ENCODE measurements around the gene ZNF483.
"Not testable (repeated sequence)": the region's sequence is repeated elsewhere in the genome, so short reads cannot be mapped to it uniquely, and the experiment has no call there.

Gene ZNF483

GRCh38 chr9:111548623-111549022 lies 23.6 kb downstream of the ZNF483 start:
- DNase-seq: no peak

- DNase-seq: not testable (repeated sequence)
These were observed 30.4 kb downstream of the ZNF483 start for GRCh38 chr9:111555425-111555824.

- DNase-seq: no peak
These were observed 34.1 kb downstream of the ZNF483 start for GRCh38 chr9:111559000-111559610.

GRCh38 chr9:111561165-111561719 lies 36.3 kb downstream of the ZNF483 start:
- no peak for DNase-seq

- no peak for DNase-seq
These were observed 41.3 kb downstream of the ZNF483 start for GRCh38 chr9:111566234-111566633.

GRCh38 chr9:111568127-111568526 lies 43.1 kb downstream of the ZNF483 start:
- not testable (repeated sequence) for DNase-seq

- peak; percentile 67 for DNase-seq
These were observed 48.1 kb downstream of the ZNF483 start for GRCh38 chr9:111572950-111573604.

GRCh38 chr9:111582888-111583287 lies 57.9 kb downstream of the ZNF483 start:
- DNase-seq: no peak

- no peak for DNase-seq
These were observed 61.4 kb downstream of the ZNF483 start for GRCh38 chr9:111586378-111586777.

- no peak for DNase-seq
These were observed 63.9 kb downstream of the ZNF483 start for GRCh38 chr9:111588846-111589245.

- DNase-seq: peak; percentile 36
These were observed 73.1 kb downstream of the ZNF483 start for GRCh38 chr9:111597852-111598732.

GRCh38 chr9:111598733-111599091 lies 73.7 kb downstream of the ZNF483 start:
- no peak for DNase-seq

GRCh38 chr9:111599092-111599954 lies 74.3 kb downstream of the ZNF483 start, which contains the start of gene PTGR1:
TSS of gene PTGR1 (minus strand) at chr9:111599647. CDS start at chr9:111597422, 2,225 bp downstream.
- DNase-seq: no peak

GRCh38 chr9:111599955-111600343 lies 75.0 kb downstream of the ZNF483 start:
- DNase-seq: no peak

GRCh38 chr9:111601237-111602018 lies 76.4 kb downstream of the ZNF483 start:
- DNase-seq: no peak

- no peak for DNase-seq
These were observed 78.1 kb downstream of the ZNF483 start for GRCh38 chr9:111603041-111603440.

- DNase-seq: no peak
These were observed 79.2 kb downstream of the ZNF483 start for GRCh38 chr9:111604054-111604615.

GRCh38 chr9:111605041-111605559 lies 80.1 kb downstream of the ZNF483 start:
- DNase-seq: no peak

- no peak for DNase-seq
These were observed 85.2 kb downstream of the ZNF483 start for GRCh38 chr9:111610149-111610548.

GRCh38 chr9:111610845-111611244 lies 85.9 kb downstream of the ZNF483 start:
- no peak for DNase-seq
